Left forelimb (tissue), 1 donor: ENCODE measurements around the gene MYLK.

Source experiments
- DNase-seq: peaks from one replicate; pipeline ENCODE4 v3.0.0-alpha.2; 2018; ENCODE audit warnings: low spot score

MYLK gene

DNA sequence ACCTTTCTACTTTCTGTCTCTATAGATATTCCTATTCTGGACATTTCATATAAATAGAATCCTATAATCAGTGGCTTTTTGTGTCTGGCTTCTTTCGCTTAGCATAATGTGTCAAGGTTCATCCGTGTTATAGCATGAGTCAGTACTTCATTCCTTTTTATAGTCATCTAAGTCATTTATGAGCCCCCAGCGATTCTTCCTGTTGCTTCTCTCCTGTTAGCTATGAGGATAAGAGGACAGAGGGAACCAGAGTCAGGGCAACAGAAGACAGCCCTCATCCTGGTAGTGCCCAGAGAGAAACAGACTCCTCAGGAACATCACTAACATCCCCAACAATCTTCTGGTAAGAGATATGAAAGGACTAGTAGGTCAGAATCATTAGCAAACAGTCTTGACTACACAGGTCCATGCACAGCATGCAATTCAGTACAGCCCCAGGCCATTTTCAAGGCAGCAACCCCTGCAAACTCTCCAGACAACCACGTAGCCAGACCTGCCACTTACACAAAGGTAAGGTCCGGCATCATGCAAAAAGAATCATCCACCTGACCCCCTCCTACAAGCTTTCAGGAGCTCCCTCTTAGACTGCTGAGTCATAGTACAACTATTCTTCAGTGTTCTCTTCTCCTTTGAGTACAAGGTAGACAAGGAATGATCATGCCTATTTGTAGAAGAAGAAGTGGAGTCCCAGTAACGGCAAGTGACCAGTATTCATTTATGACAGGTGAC lies 91.5 kb downstream of the MYLK start:
- DNase-seq: no peak

DNA sequence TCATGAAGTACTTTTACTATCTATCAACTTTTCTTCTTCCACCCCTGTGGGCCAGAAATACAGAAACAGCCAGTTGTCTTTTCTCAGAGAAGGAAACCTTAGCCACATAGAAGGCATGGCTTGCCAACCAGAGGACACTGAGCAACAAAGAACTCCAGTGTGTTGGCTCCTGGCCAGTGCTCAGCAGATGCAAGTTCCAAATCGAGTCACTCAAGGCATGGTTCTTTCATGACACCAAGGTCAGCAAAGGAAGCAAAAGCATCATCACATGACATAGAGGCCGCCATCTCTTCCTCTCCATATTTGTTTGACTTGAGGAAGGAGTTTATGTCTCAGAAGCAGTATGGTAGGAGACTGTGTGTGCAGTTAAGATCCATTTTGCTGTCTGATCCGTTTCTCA lies 92.2 kb downstream of the MYLK start:
- no peak for DNase-seq

DNA sequence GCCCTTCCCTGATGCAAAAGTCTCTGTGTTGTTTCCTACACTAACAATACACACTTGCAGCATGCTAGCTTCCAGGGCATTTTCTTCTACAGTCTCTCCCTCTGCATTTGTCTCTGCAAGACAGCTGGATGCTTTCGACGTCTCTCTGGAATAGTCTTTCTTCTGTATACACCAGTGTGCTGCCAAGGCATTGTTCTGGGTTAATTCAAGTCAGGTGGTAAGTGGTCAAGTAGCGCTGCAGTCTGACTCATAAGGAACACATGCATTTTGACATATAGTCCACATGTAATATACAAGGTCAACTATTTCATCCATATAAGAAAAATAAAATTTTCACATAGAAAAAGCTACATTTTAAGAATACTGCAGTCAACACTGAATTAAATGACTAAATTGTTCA lies 92.7 kb downstream of the MYLK start:
- DNase-seq: no peak

DNA sequence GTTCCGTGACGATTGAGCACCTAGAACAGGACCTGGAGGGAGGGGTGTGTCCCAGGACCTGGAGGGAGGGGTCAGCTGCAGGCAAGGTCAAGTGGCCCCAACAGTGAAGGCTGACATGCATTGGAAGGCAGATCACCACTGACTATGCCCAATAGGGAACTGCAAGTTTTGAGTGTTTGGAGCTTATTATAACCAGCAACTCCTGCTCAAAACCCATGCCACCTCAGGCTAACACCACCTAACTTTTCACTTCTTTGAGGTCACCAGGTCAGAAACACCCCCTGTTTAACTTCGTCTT lies 93.1 kb downstream of the MYLK start:
- DNase-seq: no peak

DNA sequence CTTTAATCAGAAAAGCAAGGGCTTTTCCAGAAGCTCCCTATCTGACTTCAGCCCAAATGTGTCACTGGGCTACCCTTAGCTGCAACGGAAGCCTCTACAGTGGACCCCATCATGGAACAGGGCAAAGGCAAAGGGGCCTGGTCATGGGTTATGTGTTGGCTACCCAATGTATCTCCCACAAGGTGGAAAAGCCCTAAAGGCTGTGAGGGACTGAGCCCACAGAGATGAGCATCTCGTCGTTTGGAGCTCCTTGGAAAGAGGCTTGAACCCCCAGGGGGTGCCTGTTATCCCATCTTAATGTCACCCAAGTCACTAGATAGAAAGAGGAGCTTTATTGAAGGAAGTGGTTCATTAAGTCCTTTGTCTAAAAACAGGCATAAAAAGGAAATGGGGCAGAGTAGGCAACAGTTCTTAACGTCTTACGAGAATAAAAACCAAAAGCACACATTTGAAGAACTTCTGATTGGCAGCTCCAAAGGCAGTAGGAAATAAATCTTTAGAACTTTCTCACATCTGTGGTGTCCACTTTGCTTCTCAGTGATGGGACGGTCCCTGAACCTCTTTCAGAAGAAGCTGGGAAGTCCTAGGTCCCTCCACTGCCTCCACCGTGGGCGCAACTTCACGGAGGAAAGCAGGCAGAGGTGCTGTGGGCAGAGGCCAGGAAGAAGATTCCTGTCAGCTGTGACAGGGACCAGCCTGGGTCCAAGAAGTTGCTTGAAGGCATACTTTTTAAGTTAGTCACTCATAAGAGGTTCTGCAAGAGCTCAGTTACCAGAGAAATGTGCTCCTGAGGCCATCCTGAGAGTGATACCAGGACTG lies 93.7 kb downstream of the MYLK start:
- no peak for DNase-seq

DNA sequence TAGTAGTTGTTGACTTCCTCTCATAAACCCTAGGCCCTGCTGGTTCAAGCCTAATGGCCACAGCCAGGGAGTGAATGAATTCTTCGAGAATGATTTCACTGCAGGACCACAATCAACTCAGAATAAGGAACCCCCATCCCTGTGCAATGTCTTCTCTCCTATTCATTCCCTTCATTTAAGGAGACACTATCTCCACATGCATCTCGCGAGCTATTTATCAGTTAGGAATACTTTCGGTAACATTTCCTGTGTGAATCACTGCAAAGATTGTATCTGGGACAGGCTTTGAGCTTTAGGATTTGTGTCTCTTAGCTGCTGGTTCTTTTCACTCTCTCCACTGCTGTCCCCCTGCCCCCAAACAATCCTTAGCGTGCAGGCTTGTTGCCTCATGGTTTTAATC lies 94.4 kb downstream of the MYLK start:
- DNase-seq: no peak

DNA sequence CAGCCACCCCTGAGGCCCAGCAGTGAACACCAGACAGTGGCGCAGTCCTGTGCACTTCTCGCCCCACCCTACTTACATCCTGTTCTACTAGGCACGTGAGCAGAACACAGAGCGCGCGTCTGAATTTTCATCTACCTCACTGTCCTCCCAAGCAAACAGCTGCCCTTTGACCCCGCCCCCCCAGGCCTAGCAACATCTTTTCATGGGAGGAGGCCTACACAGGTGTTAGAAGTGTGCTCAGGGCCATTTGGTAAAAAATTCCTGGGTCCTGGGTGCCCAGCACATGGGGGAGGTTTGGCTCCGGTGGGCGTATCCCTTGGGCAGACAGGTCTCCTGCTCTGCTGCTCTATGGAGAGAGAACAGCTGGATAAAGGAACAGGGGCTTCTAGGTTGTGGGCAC lies 95.0 kb downstream of the MYLK start:
- DNase-seq: no peak

DNA sequence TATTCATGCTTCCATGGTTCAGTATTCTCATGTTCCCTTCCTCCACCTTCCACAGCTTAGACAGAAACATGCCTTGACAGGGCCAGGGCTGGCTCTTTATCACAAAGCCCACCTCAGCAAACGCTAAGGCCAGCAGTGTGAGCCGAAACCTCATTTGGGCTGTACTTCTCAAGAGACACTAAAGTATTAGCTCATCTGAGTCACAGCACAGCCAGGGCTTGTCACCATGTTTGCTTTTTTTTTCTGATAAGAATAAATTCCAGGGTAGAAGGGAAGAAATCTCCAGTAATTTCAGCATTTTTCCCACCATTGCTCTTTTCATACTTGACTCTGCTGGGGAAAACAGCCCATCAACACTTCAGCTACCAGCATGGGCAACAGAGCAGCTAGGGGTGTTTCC lies 95.4 kb downstream of the MYLK start:
- DNase-seq: no peak

DNA sequence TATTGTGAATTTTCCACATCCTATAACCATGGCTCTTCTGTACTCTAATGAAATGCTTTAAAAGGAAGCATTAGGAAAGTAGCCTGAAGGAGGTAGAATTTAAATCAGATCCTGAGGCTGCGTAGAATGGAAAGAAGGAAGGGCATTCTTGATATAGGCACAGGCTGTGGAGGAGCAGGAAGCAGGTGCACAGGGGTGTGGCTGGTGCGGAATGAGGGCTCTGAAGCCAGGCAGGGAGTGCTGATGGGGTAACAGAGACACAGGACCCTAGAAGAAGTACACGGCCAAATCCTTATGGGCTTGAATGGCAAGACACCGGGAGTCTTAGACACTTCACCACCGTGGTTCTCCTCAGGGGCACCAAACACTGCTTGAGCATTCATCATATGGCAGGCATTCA lies 97.0 kb downstream of the MYLK start:
- no peak for DNase-seq

DNA sequence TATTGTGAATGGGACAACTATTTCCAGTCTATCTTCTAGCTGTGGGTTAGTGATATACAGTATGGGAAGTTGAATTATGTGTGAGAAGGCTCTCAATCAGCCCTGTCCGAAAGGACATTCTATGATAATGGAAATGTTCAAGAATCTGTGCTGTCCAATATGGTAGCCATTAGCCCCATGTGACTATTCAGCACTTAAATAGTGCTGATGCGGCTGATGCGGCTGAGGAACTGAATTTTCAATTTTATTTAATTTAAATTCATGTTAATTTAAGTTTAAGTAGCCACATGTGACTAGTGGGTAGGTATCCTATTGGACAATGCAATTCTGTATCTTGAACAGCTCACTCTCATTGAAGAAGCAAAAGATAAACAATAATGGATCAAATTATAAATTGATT lies 98.5 kb downstream of the MYLK start:
- DNase-seq: no peak

DNA sequence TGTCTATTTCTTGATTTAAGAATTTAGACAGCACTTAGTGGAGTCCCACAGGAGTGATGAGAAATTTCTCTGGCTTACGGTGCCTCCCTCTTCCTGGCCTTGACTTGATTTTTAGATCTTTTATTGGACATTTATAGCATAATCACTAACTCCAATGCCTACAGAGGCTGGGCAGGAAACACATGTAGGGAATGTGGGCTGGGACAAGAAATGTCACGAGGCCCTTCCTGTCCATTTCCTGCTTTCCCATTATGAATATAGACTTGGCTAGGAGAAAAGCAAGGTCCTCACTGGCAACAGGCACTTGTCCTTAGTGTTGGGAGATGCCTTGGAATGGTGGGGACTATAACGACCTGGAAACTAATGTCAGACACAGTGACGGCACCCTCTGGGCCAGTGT lies 100.3 kb downstream of the MYLK start:
- no peak for DNase-seq

DNA sequence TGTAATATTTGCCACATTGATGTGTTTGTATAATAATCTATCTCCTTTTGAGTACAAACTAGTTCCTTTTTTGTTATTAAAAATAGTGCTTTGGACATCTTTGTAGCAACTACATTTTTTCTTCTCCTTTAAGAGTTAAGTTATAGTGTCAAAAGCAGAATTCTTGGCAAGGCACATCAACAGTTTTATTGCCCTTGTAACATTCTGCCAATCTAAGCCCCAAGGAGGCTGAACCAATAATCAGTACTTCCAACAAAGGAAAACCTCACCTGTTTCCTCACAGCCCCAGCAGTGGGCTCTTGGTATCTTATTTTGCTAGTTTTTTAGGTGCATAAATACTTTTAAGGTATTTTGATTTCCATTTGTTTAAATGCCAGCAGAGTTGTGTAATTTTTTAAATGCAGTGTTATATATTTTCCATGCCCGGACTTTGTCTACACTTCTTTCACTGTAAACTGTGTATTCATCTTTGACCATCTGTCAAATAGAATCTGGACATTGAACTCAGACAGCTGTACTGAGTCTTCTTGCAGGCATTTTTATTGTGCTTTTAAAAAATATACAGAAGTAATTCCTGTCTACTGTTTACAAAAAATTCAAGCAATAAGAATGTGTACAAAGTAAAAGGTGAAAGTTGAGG lies 101.0 kb downstream of the MYLK start:
- no peak for DNase-seq

DNA sequence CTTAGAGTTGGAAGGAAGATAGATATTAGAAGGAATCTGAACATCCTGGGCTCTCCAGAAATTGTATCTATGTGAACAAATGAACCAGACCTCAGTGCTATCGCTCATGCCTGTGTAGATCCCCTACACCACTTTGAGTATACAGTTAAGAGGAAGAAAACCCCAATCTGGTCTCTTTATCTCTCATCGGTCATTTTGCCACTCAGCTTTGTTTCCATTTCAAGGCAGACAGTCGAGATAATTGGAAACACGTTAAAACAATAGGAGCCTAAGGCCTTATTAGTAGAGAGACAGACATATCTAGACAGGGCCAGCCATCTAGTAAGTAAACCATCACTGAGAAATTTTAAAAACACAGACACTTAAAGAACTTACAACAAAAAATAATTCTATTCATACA lies 101.6 kb downstream of the MYLK start:
- no peak for DNase-seq

DNA sequence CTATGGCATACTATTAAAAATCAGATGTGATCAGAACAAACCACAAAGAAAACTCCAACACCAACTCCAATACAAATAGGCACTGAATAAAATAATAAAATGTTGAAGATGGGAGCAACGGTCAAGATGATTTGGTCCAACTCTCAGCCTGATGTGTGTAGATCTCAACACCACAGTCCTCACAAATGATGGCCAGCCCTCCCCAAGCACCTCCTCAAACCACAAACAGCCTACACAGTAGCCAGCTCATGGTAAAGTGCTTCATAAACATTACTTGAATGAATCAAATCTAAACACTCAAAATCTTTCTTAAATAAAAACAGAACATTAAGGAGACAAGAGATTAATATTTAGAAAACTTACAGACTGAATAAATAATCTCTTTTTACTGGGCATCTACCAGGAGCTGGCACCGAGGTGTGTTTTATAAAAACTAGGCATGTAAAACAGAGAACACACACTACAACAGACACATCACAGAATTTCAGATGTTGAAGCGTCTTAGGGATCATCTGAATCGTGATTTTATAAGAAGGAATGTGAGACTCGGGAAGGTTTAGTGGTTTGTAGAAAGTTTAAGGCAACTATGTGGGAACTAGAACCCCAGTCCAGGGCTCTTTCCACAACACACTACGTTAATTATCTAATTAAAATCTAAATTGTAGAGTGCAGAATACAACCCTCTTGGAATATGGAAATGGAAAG lies 102.4 kb downstream of the MYLK start:
- no peak for DNase-seq

DNA sequence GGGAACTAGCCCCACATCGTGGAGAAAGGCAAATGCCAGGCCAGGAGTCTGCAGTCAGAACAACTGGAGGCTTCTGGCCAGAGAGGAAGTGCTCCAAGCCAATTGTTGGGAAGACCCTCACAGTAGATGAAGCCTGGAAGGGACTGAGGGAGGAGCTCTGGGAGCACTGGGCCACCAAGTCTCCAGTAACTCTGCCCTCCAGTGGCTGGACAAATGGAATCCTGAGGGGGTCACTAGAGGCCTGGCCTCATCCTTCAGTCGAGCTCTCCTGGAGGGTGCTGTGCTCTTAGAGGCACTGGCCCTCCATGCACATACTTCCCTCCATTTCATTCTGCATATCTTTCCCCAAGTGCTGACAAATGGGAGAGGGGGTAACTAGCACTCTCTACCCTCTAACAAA lies 103.0 kb downstream of the MYLK start:
- DNase-seq: no peak

DNA sequence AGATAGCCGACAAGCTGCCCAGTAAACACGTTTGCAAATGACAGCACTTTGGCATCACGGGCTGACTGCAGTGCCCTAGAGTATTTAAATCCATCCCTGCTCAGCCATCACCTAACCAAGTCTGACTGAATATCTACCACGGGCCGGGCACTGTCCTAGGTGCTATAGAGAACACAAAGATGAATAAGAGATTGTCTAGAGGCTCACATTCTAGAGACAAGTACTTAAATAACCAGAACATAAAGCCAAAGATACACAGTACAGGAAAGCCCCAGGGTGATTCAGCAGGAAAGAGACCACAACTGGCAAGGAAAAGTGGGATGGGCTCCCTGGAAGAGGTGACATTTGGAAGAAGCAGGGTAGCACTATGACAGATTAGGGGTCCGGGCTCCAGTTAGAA lies 103.5 kb downstream of the MYLK start:
- no peak for DNase-seq

DNA sequence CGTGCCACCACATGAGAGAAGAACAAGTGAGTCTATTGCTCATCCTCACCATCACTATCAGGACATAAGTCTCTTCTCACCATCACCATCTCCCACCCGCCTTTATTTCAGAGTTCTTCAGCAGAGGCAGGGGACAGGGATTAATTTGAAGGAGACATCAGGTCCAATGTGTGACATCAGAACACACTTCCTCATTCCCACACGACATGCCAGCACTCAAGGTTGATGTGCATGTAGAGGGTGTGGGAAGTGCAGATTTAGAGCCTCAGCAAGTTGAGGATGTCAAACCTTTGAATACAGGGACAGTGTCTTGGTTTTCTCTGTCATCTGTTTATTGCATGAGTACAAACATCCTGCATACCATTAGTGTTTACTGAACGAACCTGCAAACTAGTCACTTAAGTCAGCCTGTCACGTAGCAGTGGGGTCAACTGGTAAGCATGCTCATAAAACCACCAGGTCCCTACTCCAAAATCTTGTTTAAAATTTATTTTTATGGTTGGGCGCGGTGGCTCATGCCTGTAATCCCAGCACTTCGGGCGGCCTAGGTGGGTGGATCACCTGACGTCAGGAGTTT lies 104.4 kb downstream of the MYLK start:
- DNase-seq: no peak

DNA sequence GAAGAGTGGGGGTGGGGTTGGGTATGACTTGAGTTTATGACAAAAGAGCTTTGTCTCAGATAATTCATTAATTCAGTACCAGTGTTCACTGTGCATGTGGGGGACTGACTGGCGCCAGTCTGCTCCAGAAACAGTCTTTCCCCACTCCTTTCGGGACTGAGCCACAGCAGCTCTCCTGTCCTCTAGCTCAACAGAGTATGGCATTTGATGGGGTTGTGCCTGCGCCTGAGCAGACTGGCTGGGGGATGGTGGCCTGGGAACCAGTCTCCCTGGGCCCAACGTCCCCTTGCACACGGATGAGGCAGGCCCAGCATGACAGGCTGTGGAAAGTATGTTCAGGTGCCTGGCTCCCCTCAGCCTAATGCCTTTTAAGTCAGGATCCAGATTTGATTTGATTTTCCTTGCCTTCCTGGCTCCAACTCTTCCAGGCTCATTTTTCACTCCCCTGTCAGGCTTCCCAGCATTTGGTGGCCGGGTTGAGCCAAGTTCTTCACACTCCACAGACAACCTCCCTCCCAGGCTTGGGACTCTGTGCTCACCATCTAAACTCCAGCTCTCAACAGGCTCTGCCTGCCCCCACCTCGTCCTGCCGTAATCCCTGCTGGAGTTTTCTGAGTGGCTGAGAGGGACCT lies 105.0 kb downstream of the MYLK start:
- no peak for DNase-seq

DNA sequence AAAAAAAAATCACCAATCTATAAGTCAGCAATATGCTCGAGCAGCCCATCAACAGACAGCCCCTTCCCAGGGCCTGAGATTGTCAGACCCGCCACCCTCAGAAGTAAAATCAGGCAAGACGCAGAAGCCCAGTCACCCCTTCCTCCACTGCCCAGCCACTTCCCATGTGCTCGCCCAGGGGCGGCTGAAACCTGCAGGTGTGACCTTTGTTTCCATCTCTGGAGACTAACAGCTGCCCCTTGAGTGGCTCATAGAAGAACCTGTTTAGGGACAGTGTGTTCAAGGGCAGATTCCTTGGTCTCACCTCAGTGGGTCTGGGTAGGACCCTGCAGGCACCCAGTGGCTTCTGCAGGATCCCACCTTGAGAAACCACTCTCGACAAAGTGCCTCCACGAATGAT lies 105.6 kb downstream of the MYLK start:
- DNase-seq: no peak

DNA sequence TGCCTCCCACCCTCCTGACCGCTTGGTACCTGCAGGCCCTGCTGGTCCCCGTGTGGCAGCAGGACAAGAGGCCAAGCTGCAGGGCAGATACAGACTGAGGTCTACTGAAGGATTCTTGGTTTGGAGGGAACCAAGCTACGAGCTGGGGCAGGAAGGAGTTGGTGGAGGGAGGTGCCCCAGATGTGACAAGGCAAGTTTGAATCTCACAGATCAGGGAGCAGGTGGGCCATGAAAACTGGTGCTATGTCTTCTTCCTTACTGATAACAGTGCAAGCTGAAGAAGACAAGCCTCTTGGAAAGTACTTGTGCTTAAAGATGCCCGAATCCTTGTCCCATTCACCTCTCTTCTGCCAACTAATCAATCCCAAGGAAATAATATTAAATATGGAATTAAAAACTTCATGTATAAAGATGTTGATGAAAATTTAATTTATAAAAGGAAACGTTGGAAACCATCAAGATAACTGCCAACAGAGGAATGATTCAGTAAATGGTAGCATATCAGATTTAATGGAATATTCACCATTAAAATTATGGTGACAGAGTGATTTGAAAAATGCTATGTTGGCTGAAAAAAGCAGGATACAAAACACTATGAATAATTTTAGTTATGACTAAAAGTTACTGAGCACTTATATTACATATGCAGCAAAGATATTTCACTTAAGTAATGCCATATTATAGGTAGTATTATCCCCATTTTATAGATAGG lies 107.9 kb downstream of the MYLK start:
- no peak for DNase-seq

DNA sequence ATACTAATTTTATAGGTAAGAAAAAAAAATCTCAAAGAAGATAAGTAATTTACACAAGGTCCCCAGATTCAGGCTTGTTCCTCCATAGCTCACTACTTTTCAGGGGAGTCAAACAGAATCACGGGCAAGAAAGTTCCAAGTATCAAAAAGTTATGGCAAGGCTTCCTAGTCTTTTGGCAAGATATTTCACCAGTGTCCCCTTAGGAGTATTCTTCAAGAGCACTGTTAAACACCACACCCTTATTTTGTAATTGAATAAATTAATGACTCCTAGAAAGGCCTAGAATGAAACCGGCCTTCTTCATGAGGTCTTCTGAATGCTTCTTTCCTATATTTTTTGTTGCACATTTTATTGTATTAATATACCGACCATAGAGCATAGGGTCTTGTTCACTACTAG lies 109.7 kb downstream of the MYLK start:
- DNase-seq: no peak
